GM21423 (cell line): Measurements from ENCODE around the gene NTRK3.
"Not testable (repeated sequence)": the region's sequence is repeated elsewhere in the genome, so short reads cannot be mapped to it uniquely, and the experiment has no call there.

Experiments used
- ATAC-seq: cut with Tn5 transposase; IDR thresholded peaks from one replicate; pipeline ENCODE4 v1.9.1; 2021; ENCODE audit warnings: mild to moderate bottlenecking, moderate library complexity; ENCODE audit not compliant: unreplicated experiment

Gene NTRK3

GRCh38 chr15:88038261-88038660, 218.3 kb downstream of the NTRK3 start:
- no peak for ATAC-seq

- ATAC-seq = no peak
Measured at GRCh38 chr15:88036154-88036839, 220.2 kb downstream of the NTRK3 start.

- ATAC-seq = no peak
Measured at GRCh38 chr15:88035381-88035780, 221.2 kb downstream of the NTRK3 start.

- not testable (repeated sequence) for ATAC-seq
Measured at GRCh38 chr15:88033421-88033820, 223.1 kb downstream of the NTRK3 start.

GRCh38 chr15:88032787-88033186, 223.8 kb downstream of the NTRK3 start:
- ATAC-seq = no peak

GRCh38 chr15:88031461-88031860, 225.1 kb downstream of the NTRK3 start:
- ATAC-seq = no peak

GRCh38 chr15:88029696-88030095, 226.8 kb downstream of the NTRK3 start:
- ATAC-seq = no peak

- ATAC-seq = no peak
Measured at GRCh38 chr15:88028024-88028423, 228.5 kb downstream of the NTRK3 start.

GRCh38 chr15:88023914-88024313, 232.6 kb downstream of the NTRK3 start:
- ATAC-seq = no peak

- no peak for ATAC-seq
Measured at GRCh38 chr15:88022716-88023115, 233.8 kb downstream of the NTRK3 start.

- no peak for ATAC-seq
Measured at GRCh38 chr15:88021601-88022000, 234.9 kb downstream of the NTRK3 start.

GRCh38 chr15:88020806-88021205, 235.7 kb downstream of the NTRK3 start:
- ATAC-seq = no peak

GRCh38 chr15:88019656-88020055, 236.9 kb downstream of the NTRK3 start:
- ATAC-seq = no peak

- ATAC-seq = no peak
Measured at GRCh38 chr15:88018869-88019641, 237.5 kb downstream of the NTRK3 start.

GRCh38 chr15:88017753-88018152, 238.8 kb downstream of the NTRK3 start:
- ATAC-seq = no peak

GRCh38 chr15:88016406-88016805, 240.1 kb downstream of the NTRK3 start:
- ATAC-seq = no peak

- no peak for ATAC-seq
Measured at GRCh38 chr15:88015228-88015860, 241.2 kb downstream of the NTRK3 start.

GRCh38 chr15:88014454-88015160, 241.9 kb downstream of the NTRK3 start:
- ATAC-seq = no peak

GRCh38 chr15:88013111-88013510, 243.4 kb downstream of the NTRK3 start:
- ATAC-seq = no peak

GRCh38 chr15:88012688-88013087, 243.9 kb downstream of the NTRK3 start:
- no peak for ATAC-seq

GRCh38 chr15:88012233-88012632, 244.3 kb downstream of the NTRK3 start:
- no peak for ATAC-seq
